GM12892 (cell line): ENCODE measurements around the gene KRT72.

Experiments
- POLR2A ChIP-seq: IDR thresholded peaks from 2 replicates; pipeline ENCODE4 v1.6.1; 2011; ENCODE audit warnings: low read depth, low read length, control low read depth
- POLR2AphosphoS5 ChIP-seq: IDR thresholded peaks from 2 replicates; pipeline ENCODE4 v1.6.1; 2011; ENCODE audit warnings: low read depth, low read length, control low read depth
- TAF1 ChIP-seq: IDR thresholded peaks from 2 replicates; pipeline ENCODE4 v1.6.1; 2011; ENCODE audit warnings: low read depth, mild to moderate bottlenecking, control low read depth, low read length, borderline replicate concordance

GRCh38 chr12:52602552-52602951 lies 1.3 kb upstream of the KRT72 start:
- TF ChIP-seq POLR2A (no peak), POLR2AphosphoS5 (no peak), TAF1 (no peak)
